Thoracic aorta (tissue), 2 donors: ENCODE results near the gene RAB36. TPM values are rescaled to one million over a fixed set of nuclear protein-coding genes. Genes with fewer than 3 reads are reported as not detected.

Source experiments
- ATAC-seq: fragments of 150-250 bp; one replicate; pipeline ENCODE4 v1.8.0; 2017; ENCODE audit warnings: low read depth; ENCODE audit not compliant: insufficient number of reproducible peaks, low FRiP score
- DNase-seq: peaks from one replicate; pipeline ENCODE4 v3.0.0-alpha.2; 2020; ENCODE audit warnings: low spot score
- H3K27ac ChIP-seq, 2 donors: fragments of 200-600 bp; sonication (generic); 1 replicate in 1 of 2; 2 replicates in 1 of 2; pipeline ENCODE4 v1.5.1; 2016; ENCODE audit warnings: mild to moderate bottlenecking in 2 of 2, moderate library complexity in 2 of 2
- H3K27me3 ChIP-seq: fragments of 200-600 bp; sonication (generic); replicated peaks from 2 replicates; pipeline ENCODE4 v1.6.0; 2016; ENCODE audit warnings: mild to moderate bottlenecking; ENCODE audit not compliant: insufficient read depth
- H3K36me3 ChIP-seq: fragments of 200-600 bp; sonication (generic); one replicate; pipeline ENCODE4 v1.5.1; 2016
- H3K4me1 ChIP-seq, 2 donors: fragments of 200-600 bp; sonication (generic); 1 replicate in 1 of 2; 2 replicates in 1 of 2; pipeline versions ENCODE4 v1.5.1 to v1.6.0; 2016; ENCODE audit warnings: low read depth in 2 of 2, mild to moderate bottlenecking in 1 of 2; ENCODE audit not compliant: control insufficient read depth in 1 of 2
- H3K4me3 ChIP-seq: fragments of 200-600 bp; sonication (generic); 2 replicates; pipeline ENCODE4 v1.5.1; 2016; ENCODE audit warnings: mild to moderate bottlenecking
- H3K9me3 ChIP-seq: fragments of 200-600 bp; sonication (generic); 2 replicates; pipeline ENCODE4 v1.5.1; 2016
- total RNA-seq, 2 donors: library from RNA; depleted of rRNA; stranded (reverse); fragments of >200 nt; gene quantifications; one replicate each; pipeline versions ENCODE4 v1.1.0 to v1.2.3, GENCODE V29; 2016
- TF ChIP-seq, protein P1 (sequence below): fragments of 200-600 bp; sonication (generic); IDR thresholded peaks from one replicate; pipeline ENCODE4 v1.5.1; 2019; ENCODE audit warnings: antibody characterized with exemption

RAB36 gene
- total RNA-seq, 2 donors from 2014 or later, result 3.5 to 4.5 TPM

GRCh38 chr22:23202812-23203451, 57.7 kb downstream of the RAB36 start:
- H3K4me1 ChIP-seq, result peaks cover 41 to 65% of the 10 kb centered on the region in 2 donors

GRCh38 chr22:23203452-23204124, 58.3 kb downstream of the RAB36 start:
- no peak for DNase-seq
- Histone ChIP-seq H3K9me3 (no peaks in the 10 kb centered on the region), H3K36me3 (no peaks in the 10 kb centered on the region), H3K4me1 (peaks cover 41 to 63% of the 10 kb centered on the region in 2 donors), H3K27me3 (no peaks in the 10 kb centered on the region), H3K27ac (peak overlapping the region; percentile 91 to 93), H3K4me3 (peak overlapping the region; percentile 21)
- TF ChIP-seq, protein P1, sequence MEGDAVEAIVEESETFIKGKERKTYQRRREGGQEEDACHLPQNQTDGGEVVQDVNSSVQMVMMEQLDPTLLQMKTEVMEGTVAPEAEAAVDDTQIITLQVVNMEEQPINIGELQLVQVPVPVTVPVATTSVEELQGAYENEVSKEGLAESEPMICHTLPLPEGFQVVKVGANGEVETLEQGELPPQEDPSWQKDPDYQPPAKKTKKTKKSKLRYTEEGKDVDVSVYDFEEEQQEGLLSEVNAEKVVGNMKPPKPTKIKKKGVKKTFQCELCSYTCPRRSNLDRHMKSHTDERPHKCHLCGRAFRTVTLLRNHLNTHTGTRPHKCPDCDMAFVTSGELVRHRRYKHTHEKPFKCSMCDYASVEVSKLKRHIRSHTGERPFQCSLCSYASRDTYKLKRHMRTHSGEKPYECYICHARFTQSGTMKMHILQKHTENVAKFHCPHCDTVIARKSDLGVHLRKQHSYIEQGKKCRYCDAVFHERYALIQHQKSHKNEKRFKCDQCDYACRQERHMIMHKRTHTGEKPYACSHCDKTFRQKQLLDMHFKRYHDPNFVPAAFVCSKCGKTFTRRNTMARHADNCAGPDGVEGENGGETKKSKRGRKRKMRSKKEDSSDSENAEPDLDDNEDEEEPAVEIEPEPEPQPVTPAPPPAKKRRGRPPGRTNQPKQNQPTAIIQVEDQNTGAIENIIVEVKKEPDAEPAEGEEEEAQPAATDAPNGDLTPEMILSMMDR, result no peak
- no peak for ATAC-seq

More at GRCh38 chr22:23202812-23203451, 57.7 kb downstream of the RAB36 start:
- H3K27ac ChIP-seq, result peak overlapping the region; percentile 91 to 93
- H3K36me3 ChIP-seq, result no peaks in the 10 kb centered on the region
- DNase-seq, result no peak
- H3K4me3 ChIP-seq, result no peak overlapping the region
- no peaks in the 10 kb centered on the region for H3K9me3 ChIP-seq
- ATAC-seq, result no peak
- no peaks in the 10 kb centered on the region for H3K27me3 ChIP-seq
- TF ChIP-seq, protein P1, result no peak

DNA sequence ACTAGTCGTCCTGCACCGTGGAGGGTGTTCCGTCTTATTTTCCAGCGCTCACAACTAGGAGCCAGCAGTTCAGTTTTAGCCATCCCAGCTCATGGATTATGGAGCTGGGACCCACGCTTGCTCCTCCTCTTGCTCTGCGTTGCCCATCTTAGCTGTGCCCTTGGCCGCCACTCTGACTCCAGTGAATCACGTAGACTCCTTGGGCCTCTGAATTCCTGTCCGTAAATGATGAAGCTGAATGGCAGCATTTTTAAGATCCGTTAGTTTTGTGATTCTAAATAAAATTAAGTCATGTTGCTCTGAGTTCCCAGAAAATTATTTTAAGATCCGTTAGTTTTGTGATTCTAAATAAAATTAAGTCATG, 58.8 kb downstream of the RAB36 start:
- H3K9me3 ChIP-seq, result no peaks in the 10 kb centered on the region
- peak overlapping the region; percentile 91 to 93 for H3K27ac ChIP-seq
- no peaks in the 10 kb centered on the region for H3K27me3 ChIP-seq
- ATAC-seq (peak; percentile 72), DNase-seq (no peak)
- peaks cover 41 to 58% of the 10 kb centered on the region in 2 donors for H3K4me1 ChIP-seq
- peak overlapping the region; percentile 37 for H3K4me3 ChIP-seq
- TF ChIP-seq, protein P1, result no peak
- no peaks in the 10 kb centered on the region for H3K36me3 ChIP-seq

GRCh38 chr22:23204541-23205157, 59.4 kb downstream of the RAB36 start:
- H3K4me1 ChIP-seq, result peaks cover 41 to 53% of the 10 kb centered on the region in 2 donors
- peak; percentile 3 for ATAC-seq
- H3K27me3 ChIP-seq, result no peaks in the 10 kb centered on the region
- DNase-seq, result no peak
- H3K4me3 ChIP-seq, result peak overlapping the region; percentile 37
- H3K36me3 ChIP-seq, result no peaks in the 10 kb centered on the region
- H3K9me3 ChIP-seq, result no peaks in the 10 kb centered on the region
- H3K27ac ChIP-seq, result peak overlapping the region; percentile 91 to 93
- TF ChIP-seq, protein P1, result no peak

- Histone ChIP-seq H3K36me3 (no peaks in the 10 kb centered on the region), H3K27ac (peak overlapping the region; percentile 91 to 93), H3K9me3 (no peaks in the 10 kb centered on the region), H3K4me3 (peak overlapping the region; percentile 37), H3K4me1 (peaks cover 36 to 51% of the 10 kb centered on the region in 2 donors), H3K27me3 (no peaks in the 10 kb centered on the region)
- ATAC-seq (no peak), DNase-seq (no peak)
- TF ChIP-seq, protein P1, result no peak
These were observed 60.2 kb downstream of the RAB36 start for GRCh38 chr22:23205339-23206049.
